GM19324 (cell line): ENCODE data around the gene RET.

Experiments
- ATAC-seq: cut with Tn5 transposase; IDR thresholded peaks from one replicate; pipeline ENCODE4 v1.9.1; 2021; ENCODE audit warnings: mild to moderate bottlenecking, moderate library complexity; ENCODE audit not compliant: unreplicated experiment, low FRiP score

Gene RET

DNA sequence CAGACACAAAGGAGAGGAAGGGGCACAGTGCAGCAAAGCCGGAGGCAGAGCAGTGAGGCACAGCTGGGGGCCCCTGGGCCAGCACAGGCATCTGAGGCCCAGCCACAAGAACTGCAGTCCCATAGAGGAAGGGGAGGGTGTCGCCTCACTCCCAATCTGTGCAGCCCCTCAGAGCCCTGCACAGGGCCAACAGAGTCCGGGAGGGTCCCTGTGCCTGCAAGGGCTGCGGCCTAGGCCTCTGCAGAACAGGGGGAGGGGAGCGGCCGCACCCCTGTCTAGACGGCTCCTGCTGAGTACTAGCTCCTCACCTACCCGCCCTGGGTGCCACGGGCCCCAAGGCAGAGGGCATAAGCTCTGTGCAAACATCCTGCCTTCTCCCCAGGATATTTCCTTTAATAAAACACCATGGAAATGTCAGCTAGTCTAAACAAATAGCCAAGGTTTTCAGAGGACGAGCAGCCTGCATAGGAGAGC lies 32.4 kb upstream of the RET start:
- ATAC-seq = no peak

DNA sequence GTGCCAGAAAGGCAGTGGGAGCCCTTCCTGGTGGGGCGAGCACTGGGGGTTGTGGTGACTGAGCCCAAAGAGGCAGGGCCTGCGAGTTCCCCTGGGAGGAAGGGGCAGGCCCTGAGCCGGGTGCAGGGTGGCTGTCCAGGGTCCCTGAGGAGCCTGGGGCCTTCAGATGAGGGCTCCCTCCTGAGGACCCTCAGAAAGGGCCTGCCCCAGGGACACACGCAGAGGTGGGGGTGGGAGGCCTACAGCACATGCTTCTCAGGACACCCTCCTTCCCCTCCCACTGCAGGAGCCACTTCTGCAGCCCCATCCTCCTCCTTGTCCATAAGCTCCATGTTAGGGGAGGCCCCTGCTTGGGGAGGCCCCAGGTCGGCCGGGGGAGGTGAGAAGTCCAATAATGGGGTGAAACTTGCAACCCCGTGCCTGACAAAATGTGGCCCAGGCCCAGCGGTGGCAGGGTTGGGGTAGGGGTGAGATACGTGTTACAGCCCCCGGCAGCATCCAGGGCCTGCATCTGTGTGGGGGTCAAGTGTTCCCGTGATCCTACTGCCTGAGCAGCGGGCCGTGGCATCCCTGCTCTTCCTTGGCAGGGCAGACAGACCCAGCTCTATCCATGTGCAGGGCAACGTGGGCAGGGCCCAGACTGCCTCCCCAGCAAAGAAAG lies 31.8 kb upstream of the RET start:
- ATAC-seq = no peak

DNA sequence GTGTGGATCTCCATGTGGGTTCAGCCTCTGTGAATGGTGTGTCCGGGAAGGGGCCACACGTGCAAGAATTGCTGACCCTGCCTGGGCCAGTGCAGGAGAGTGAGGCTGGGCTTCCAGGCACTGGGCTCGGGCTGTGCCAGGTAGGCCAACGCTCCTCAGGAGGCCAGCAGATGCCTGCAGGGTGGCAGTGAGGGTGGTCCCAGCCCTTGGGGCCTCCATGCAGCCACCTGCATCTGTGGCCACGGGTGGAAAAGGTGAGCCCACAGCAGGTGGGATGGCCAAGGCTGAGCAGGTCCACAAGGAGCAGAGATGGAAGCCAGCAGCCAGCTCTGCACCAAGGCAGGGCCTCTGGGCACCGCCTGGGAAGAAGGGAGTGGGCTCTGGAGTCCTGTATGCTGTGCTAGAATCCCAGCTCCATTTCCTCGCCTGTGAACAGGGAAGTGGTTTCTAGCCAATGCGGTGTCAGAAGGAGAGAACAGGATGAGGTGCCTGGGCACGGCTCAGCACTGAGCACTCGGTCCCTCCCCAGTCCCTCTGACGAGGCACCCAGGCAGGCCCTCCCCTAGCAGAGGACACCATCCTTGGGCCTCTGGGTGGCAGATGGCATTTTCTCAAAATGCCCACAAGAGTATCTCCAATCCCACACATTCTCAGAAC lies 31.1 kb upstream of the RET start:
- no peak for ATAC-seq

DNA sequence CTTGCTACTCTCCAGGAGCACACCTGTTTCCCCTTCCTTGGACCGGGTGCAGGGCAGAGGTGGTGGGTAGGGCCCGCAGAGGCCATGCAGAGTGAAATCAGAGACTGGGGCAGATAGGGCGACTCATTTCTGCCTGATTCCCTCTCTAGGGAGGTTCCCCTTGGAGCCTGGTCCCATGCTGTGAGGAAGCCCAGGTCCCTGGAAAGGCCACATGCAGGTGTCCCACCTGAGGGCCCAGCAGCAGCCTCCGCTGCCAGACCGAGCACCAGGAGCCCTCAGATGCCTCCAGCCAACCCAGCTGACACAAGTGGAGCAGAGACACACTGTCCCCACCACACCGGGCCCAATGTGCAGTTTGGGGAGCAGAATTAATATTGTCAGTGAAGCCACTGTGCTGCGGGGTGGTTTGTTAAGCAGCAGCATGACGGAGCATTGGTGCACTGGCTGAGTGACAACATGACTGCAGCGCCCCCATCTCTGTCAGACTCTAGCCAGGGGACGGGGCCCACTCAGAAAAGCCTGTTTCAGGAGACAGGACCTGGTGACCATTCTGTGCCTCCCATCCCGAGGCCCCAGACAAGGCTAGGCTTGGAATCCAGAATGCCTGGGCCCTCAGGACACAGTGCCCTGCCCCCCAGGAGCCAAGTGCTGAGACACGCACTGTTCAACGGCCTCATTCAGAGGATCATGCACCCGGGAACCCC lies 30.4 kb upstream of the RET start:
- no peak for ATAC-seq

DNA sequence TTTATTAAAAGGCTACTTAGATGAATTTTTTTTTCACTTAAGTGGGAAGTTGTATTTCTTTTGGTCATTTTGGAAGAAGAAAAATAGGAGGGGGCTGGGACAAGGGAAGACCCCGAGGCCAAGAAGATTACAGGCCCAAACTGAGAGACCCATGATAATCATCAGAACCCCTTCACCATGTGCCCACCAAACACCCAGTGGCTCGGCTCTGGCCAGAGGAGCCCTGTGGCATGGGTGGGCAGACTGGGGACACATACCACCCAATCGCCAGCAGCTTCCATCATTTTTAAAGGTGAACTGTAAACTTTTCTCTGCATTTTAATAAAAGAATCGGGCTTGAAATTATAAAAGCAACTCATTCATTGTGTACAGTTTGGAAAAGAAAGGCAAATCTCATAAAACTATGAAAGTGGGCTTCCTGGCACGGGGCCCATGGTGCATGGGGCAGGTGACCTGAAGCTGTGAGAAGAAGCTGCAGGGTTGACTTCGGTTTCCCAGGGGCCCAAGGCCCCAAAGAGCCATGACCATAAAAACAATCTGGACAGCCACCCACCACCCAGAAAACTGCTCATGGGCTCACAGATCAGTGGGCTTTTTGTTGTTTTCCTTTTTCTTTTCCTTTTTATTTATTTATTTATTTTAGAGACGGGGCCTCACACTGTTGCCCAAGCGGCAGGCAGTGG lies 29.4 kb upstream of the RET start:
- ATAC-seq = no peak

DNA sequence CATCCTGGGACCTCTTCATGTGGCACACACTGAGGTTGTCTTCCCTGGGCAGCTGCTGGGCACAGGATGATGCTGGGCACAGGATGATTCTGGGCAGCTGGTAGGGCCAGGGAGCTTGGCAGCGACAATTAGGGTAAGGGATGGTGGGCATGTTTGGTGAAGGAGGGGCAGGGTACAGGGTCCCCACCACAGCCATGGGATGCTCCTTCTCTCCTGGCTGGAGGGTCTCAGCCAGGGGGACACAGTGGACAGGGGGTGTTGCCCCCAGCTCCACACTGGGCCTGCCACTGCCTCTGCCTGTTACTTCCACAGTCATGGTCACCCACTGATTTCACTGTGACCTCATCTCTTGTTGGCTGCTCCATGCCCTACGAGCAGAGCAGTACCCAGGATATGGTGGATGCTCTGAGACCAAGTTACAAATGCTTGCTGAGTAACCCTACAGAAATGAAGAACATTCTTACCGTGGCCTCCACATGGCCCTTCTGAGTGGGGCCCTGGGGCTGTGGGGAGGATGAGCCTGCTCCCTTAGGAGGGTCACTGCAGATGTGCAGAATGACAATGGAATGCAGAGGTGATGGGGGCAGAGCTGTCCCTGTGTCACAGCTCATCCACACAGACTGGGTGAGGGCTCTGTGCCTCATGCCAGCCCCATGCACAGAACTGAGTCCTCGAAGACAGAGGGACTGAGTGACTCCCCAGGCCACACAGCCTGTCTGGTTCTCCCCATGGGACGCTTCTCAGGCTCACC lies 28.4 kb upstream of the RET start:
- no peak for ATAC-seq

DNA sequence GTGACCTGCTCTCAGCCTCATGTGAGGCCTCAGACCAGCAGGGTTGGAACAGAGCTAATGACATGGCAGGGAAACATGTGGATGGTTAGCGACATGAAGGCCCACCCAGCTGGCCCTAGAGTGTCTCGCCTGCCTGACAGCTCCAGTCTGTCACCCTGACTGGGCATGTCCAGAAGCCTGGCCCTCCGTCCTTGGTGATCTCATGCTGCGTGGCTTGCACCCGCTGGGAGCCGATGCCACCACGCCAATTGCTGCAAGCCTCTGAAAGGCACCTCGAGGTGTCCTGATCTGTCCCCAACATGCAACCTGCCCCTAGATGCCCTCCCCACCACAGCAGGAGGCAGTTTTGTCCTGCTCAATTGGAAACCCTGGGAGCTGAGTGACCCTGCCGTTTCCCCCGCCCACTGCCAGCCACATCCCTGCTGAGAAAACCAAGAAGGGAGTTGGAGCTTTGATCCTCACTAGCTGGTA lies 27.8 kb upstream of the RET start:
- no peak for ATAC-seq

DNA sequence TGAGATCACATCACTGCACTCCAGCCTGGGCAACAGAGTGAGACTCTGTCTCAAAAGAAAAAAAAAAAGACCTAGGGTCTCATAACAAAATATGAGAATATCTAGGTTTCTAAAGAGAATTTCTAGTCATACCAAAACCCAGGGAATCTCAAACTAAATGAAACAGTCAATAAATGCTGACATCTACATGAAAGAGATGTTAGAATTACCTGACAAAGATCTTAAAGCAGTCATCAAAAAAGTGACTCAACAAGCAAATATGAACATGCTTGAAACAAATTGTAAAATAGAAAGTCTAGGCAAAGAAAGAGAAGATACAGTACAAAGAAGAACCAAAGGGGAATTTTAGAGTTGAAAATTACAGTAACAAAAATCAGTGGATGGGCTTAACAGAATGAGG lies 26.9 kb upstream of the RET start:
- ATAC-seq = no peak

DNA sequence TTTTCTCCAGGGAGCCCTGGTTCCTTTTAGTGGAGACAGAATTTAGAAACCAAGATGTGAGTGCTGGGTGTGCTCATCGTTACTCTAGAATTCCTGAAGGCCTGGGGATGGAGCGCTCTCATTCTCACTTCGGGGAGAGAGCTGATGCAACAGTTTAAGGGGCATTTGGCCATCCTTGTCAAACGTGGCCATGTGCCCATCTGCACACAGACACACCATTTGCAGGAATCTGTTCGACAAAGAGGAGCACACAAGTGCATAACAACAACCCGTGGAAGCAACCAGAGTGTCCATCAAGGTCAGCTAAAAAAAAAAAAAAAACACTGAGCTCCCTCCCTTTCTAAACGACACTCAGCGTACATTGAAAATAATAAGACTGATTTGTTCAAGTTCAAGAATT lies 23.0 kb upstream of the RET start:
- ATAC-seq = no peak

DNA sequence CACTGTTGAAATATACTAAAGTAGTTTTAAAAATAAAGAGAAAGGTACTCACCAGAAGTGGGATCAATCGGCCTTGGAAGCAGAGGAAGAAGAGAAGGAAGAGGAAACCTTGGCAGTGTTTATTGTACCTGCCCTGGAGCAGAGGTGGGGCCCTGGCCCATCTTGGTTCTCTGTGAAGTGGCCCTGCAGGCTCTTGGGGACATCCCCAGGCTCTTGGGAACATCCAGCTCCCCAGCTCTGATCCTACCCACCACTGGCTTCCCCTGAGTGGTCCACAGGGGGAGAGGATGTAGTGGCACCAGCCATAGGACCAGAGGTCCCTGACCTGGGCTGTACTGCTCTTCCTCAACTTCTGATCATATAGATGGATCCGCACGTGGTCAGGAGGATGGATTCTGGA lies 22.3 kb upstream of the RET start:
- ATAC-seq = no peak

DNA sequence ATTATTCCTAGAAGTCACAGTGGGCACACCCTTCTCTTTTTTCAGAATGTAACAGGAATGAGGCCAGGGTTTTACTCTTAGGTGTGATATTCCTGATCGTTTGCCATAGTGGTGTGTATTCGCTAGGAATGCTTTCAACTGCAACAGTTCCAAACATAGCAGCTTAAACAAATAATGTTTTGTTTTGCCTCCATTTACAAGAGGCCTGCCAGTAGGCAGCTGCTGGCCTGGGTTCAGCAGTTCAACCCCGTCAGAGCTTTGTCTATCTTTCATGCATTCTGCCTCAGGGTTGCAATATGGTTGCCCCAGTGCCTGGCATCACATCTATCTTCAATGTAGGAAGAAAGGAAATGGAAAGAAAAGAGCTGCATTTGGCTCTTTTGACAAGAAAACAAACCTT lies 21.7 kb upstream of the RET start:
- ATAC-seq = no peak

DNA sequence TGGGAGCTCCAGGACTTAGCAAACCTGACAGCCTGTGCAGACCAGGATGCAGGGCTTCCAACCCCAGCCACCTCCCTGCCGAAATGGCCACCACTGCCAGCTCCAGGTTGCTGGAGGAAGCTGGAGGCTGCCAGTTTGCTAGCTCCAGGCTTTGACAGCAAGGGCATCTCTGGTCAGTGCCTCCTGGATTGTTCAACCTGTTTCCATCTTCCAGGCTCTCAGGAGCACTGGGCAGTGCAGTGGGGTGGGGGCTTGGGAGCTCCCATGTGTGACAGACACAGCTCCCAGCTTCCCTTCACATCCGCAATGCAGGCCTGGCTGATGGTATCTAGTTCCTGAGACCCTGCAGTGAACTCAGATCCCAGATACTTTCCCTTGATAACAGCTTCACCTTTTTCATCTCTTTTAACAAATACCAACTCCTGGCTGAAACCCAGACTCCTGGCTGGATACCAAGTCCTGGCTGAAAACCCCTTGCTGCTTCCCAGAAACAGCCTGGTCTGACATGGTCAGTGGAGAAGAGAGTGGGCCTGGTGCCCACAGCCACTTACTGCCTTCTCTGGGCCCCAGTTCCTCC lies 20.8 kb upstream of the RET start:
- ATAC-seq = no peak

DNA sequence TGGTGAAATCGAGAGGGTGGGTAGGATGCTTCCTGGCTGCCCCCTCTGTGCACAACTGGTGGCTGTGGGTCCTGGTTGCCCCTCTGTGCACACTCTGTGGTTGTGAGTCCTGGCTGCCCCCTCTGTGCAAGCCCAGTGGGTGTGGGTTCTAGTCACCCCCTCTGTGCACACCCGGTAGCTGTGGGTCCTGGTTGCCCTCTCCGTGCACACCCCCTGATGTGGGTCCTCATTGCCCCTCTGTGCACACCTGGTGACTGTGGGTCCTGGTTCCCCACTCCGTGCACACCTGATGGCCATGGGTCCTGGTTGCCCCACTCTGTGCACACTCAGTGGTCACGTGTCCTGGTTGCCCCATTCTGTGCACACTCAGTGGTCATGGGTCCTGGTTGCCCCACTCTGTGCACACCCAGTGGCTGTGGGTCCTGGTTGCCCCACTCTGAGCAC lies 20.3 kb upstream of the RET start:
- no peak for ATAC-seq

DNA sequence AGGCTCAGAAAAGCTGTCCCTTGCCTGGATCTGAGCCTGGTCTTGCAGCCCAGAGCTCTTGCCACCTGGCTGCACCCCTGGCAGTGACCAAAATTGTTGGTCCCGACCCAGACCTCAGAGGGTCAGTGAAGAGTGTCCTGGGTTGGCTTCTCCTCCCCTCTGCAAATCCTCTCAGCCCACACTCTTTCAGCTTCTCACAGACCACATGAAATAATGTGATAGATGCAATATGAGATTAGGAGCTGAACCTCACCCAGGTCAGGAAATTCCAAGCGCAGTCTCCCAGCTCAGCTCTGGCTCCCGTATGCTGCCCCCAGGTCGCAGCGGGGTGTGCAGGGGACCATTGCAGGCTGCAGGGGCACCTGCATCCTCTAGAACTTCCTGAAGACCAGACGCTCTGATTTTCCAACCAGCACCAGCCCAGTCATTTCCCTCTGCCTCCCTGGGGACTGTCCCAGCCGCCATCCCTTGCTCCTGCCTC lies 19.6 kb upstream of the RET start:
- ATAC-seq = no peak

DNA sequence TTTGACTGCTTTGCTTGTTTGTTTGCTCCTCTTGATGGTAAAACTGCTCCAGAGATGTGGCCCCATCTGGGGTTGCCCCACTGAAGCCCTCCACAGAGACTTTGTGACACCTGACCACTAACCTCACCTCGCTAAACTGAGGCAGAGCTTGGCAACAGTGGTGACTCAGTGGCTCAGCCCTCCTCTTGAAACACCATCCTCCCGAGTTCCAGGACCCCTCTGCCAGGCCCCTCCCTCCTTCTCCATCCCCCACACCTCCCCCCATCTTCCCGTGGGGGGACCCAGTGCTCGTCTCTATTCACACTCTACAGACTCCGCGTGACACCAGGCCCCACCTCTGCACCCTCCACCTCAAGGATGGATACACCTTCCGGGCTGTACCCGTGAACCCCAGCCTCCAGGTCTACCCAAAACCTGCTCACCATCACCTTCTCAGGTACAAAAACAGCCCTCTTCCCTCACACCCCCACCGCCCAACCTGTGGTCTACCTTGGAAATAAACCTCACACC lies 19.0 kb upstream of the RET start:
- ATAC-seq = no peak

DNA sequence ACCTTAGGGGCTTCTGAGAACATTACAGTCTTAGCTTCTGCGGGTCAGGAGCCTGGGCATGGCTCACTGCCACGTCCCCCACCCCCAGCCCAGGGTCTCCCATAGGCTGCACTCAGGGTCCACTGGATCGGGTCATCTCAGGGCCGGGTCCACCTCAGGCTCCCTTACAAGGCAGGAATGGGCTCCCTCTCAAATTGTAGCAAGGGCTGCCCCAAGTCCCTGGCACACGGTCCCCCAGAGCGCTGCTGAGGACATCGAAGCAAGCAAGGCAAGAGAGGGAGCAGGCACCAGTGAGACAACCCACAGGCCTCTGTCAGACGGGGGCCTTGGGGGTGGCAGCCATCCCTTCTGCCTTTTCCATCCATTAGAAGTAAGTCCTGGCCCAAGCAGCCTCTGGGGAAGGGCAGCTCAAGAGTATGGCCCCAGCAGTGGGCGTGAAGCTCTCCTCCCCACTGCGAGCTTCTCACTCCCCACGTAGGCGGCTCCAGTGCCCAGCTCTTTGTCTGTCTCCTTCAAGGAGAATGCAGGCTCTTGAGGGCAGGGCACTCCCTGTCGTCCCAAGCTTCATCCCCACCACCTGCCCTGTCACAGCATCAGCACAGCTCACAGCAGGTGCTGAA lies 18.0 kb upstream of the RET start:
- no peak for ATAC-seq

DNA sequence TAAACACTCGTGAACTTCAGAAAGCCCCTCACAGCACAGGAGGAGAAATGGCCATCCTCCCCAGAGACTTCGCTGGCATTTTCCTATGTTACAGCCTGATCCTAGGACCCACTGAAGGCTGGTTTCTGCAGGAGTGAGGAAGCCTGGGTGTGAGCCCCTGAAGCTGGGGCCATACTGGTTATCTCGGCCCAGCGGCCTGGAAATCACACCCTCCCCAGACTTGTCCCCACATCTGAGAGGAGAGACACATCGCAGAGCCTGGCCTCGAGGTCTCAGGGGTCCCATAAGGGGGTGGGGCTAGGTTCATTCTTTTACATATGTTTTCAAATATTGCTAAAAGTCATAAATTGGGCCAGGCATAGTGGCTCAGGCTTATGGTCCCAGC lies 17.5 kb upstream of the RET start:
- no peak for ATAC-seq

DNA sequence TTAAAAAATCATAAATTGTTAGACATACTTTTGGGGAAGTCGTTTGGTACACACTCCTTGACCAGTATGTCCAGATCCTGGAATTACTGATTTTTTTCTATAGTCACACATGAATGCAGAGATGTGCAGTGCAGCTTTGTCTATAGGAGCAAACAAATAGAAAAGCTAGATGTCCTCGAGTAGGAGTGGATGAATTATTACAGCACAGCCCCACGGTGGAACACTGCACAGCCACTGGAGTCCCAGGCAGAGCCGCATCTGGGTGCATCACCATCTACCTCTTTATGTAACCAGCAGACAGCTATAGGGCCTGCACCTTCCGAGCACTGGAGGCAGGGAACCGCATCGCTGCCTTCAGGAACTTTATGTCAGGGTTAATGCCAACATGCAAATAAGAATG lies 17.0 kb upstream of the RET start:
- ATAC-seq = no peak

DNA sequence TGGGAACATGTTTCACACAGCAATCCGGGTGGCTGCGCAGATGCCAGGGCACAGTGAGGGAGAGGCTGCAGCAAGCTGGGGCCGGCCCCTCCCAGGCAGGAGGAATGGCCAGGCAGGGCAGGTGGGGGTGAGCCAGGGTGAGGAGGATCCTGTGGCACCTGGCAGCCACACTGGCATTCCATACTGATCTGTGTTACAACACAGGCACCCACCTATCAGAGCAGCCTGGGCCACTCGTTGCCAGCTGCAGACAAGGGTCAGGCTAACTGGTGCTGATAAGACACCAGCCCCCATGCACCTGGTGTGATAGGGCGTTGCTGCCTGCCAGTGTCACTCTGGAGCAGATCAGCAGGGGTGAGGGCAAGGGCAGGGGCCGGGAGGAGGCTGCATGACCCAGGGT lies 16.6 kb upstream of the RET start:
- no peak for ATAC-seq
